IMR-90 (cell line): Measurements from ENCODE around the gene DHRS4. TPM values are rescaled to one million over a fixed set of nuclear protein-coding genes. Genes with fewer than 3 reads are reported as not detected.
"Not testable (repeated sequence)": the region's sequence is repeated elsewhere in the genome, so short reads cannot be mapped to it uniquely, and the experiment has no call there.

Experiments
- ATAC-seq: fragments of 200-7000 bp; cut with Tn5 transposase; 2 replicates; pipeline ENCODE4 v1.9.1; 2020; ENCODE audit warnings: low read depth, mild to moderate bottlenecking, moderate library complexity
- BruUV-seq: library from RNA; stranded (reverse); fragments of 400-500 nt; replicated peaks from 2 replicates; lab custom pipeline; 2021; lab: Mats Ljungman, UMichigan
- CTCF ChIA-PET: fragments of 300-600 bp; formaldehyde crosslinking; extraction: SDS; loops from one replicate; lab custom pipeline; 2021; ENCODE audit warnings: antibody characterized with exemption; lab: Yijun Ruan, JAX
- POLR2A ChIA-PET: fragments of 300-600 bp; sonication (Branson Sonifier 250); formaldehyde crosslinking; loops from one replicate; lab custom pipeline; 2022; ENCODE audit warnings: antibody characterized with exemption; ENCODE audit not compliant: unreplicated experiment; lab: Charles Lee
- DNase-seq: peaks from one replicate; pipeline ENCODE4 v3.0.0; 2013
- H2AFZ ChIP-seq: replicated peaks from 2 replicates; pipeline ENCODE3; 2013; ENCODE audit warnings: low read length, mild to moderate bottlenecking; ENCODE audit not compliant: poor library complexity
- H2AK5ac ChIP-seq: 2 replicates; pipeline ENCODE4 v1.6.1; 2013; ENCODE audit warnings: low read depth, low read length, inconsistent platforms
- H2AK9ac ChIP-seq: replicated peaks from 2 replicates; pipeline ENCODE3; 2013; ENCODE audit warnings: mild to moderate bottlenecking, low read depth, low read length, moderate library complexity; ENCODE audit not compliant: poor library complexity
- H2BK120ac ChIP-seq: 2 replicates; pipeline ENCODE4 v1.6.1; 2013; ENCODE audit warnings: low read depth, low read length, inconsistent platforms
- H2BK15ac ChIP-seq: 3 replicates; pipeline ENCODE4 v1.6.1; 2013; ENCODE audit warnings: low read depth, low read length, inconsistent platforms
- H2BK20ac ChIP-seq: 2 replicates; pipeline ENCODE4 v1.6.1; 2013; ENCODE audit warnings: low read depth, mild to moderate bottlenecking, inconsistent platforms, low read length, moderate library complexity
- H2BK5ac ChIP-seq: 2 replicates; pipeline ENCODE4 v1.6.1; 2013; ENCODE audit warnings: mild to moderate bottlenecking, low read depth, low read length, inconsistent platforms; ENCODE audit not compliant: poor library complexity, severe bottlenecking
- H3K14ac ChIP-seq: replicated peaks from 2 replicates; pipeline ENCODE4 v1.6.1; 2013; ENCODE audit warnings: low read depth, low read length, inconsistent platforms
- H3K18ac ChIP-seq: 2 replicates; pipeline ENCODE4 v1.6.1; 2013; ENCODE audit warnings: low read depth, low read length, control low read depth
- H3K23ac ChIP-seq: 2 replicates; pipeline ENCODE4 v1.6.1; 2013; ENCODE audit warnings: low read depth, low read length, inconsistent platforms
- H3K27ac ChIP-seq: 2 replicates; pipeline ENCODE4 v1.5.1; 2013; ENCODE audit warnings: mild to moderate bottlenecking, control low read depth, low read length; ENCODE audit not compliant: insufficient read depth
- H3K27me3 ChIP-seq: 2 replicates; pipeline ENCODE4 v1.6.1; 2013; ENCODE audit warnings: low read length; ENCODE audit not compliant: control insufficient read depth, insufficient read depth
- H3K36me3 ChIP-seq: 2 replicates; pipeline ENCODE4 v1.6.1; 2013; ENCODE audit warnings: low read length, mixed read lengths; ENCODE audit not compliant: control insufficient read depth, insufficient read depth
- H3K4ac ChIP-seq: 2 replicates; pipeline ENCODE4 v1.6.1; 2013; ENCODE audit warnings: low read depth, low read length, inconsistent platforms
- H3K4me1 ChIP-seq: 2 replicates; pipeline ENCODE4 v1.6.1; 2013; ENCODE audit warnings: low read length, mixed read lengths; ENCODE audit not compliant: control insufficient read depth, insufficient read depth
- H3K4me2 ChIP-seq: 2 replicates; pipeline ENCODE4 v1.6.1; 2013; ENCODE audit warnings: low read depth, mild to moderate bottlenecking, control low read depth, low read length, moderate library complexity
- H3K4me3 ChIP-seq: 2 replicates; pipeline ENCODE4 v1.5.1; 2013; ENCODE audit warnings: low read depth, mild to moderate bottlenecking, control low read depth, low read length, moderate library complexity; ENCODE audit not compliant: insufficient read depth
- H3K56ac ChIP-seq: 2 replicates; pipeline ENCODE4 v1.6.1; 2013; ENCODE audit warnings: low read length, inconsistent platforms; ENCODE audit not compliant: insufficient read depth; ENCODE audit errors: extremely low read depth
- H3K79me1 ChIP-seq, 2 experiments: 2 replicates each; pipeline ENCODE4 v1.6.1; 2013; ENCODE audit warnings: low read length in 2 of 2, inconsistent platforms in 1 of 2, low read depth in 1 of 2
- H3K9ac ChIP-seq: 2 replicates; pipeline ENCODE4 v1.6.1; 2013; ENCODE audit warnings: low read depth, low read length, control low read depth
- H3K9me1 ChIP-seq: 2 replicates; pipeline ENCODE4 v1.6.1; 2013; ENCODE audit warnings: low read length, inconsistent platforms; ENCODE audit not compliant: insufficient read depth
- H3K9me3 ChIP-seq: 2 replicates; pipeline ENCODE4 v1.6.1; 2013; ENCODE audit warnings: low read length; ENCODE audit not compliant: control insufficient read depth, insufficient read depth
- H4K20me1 ChIP-seq: 2 replicates; pipeline ENCODE4 v1.6.1; 2013; ENCODE audit warnings: low read length, inconsistent platforms; ENCODE audit not compliant: insufficient read depth
- H4K5ac ChIP-seq: 2 replicates; pipeline ENCODE4 v1.6.1; 2013; ENCODE audit warnings: mild to moderate bottlenecking, low read depth, low read length, control low read depth
- H4K8ac ChIP-seq, 2 experiments: 2 replicates each; pipeline ENCODE4 v1.6.1; 2013; ENCODE audit warnings: low read depth in 2 of 2, low read length in 2 of 2, control low read depth in 1 of 2, inconsistent platforms in 1 of 2
- H4K91ac ChIP-seq: 2 replicates; pipeline ENCODE4 v1.6.1; 2013; ENCODE audit warnings: low read depth, low read length, inconsistent platforms; ENCODE audit not compliant: insufficient read depth
- MAZ ChIP-seq: IDR thresholded peaks from 2 replicates; pipeline ENCODE4 v1.6.1; 2012; ENCODE audit warnings: low read depth, mild to moderate bottlenecking, low read length, improper control_type of control experiment, moderate library complexity, borderline replicate concordance
- RAD21 ChIP-seq: IDR thresholded peaks from 2 replicates; pipeline ENCODE4 v1.6.1; 2012; ENCODE audit warnings: low read length, improper control_type of control experiment
- WGBS, 2 experiments: methylation state at CpG; one replicate each; pipeline versions ENCODE4 v1.1.5 to v1.1.7; 2013; ENCODE audit warnings: missing lambda C conversion rate in 2 of 2; ENCODE audit not compliant: insufficient read length in 1 of 2; ENCODE audit errors: extremely low coverage in 2 of 2; 5-methylcytosine and 5-hydroxymethylcytosine counted together
- dilution Hi-C: fragments of 300-500 bp; cut with HindIII; formaldehyde crosslinking; loops from one replicate; pipeline ENCODE4 v1.14.3; 2018; ENCODE audit warnings: low sequenced_read_pairs; ENCODE audit not compliant: unreplicated experiment
- in situ Hi-C: fragments of 300-500 bp; cut with MboI; formaldehyde crosslinking; loops from 3 replicates; pipeline ENCODE4 v1.14.3; 2019; ENCODE audit warnings: low sequenced_read_pairs, inconsistent platforms, mixed read lengths
- intact Hi-C: fragments of 100-400 bp; cut with micrococcal nuclease; formaldehyde crosslinking; loops from 2 replicates; pipeline ENCODE4 v1.10.0; 2022
- polyA plus RNA-seq, 3 experiments: library from polyadenylated mRNA; depleted of rRNA; stranded (reverse); fragments of >200 nt; gene quantifications; 2 replicates each; pipeline ENCODE4 v1.2.3, GENCODE V29; 2012; ENCODE audit warnings: low replicate concordance in 1 of 3
- total RNA-seq: library from RNA; depleted of rRNA; stranded (reverse); fragments of >200 nt; gene quantifications from 2 replicates; pipeline ENCODE4 v1.2.3, GENCODE V29; 2012
- TF ChIP-seq, protein P1 (sequence below): fragments of 150-350 bp; IDR thresholded peaks from 2 replicates; pipeline ENCODE4 v1.6.1; 2016; ENCODE audit warnings: low read depth, mild to moderate bottlenecking, low read length, moderate library complexity, borderline replicate concordance

Gene DHRS4
- total and polyA plus RNA-seq, 2 of the 4 experiments (the other 2 are of a cell fraction), result 43.2 to 51.8 TPM

- Histone ChIP-seq H4K5ac (no peak overlapping the region), H4K8ac (no peak overlapping the region), H3K79me1 (peaks cover 2 to 15% of the 10 kb centered on the region in 2 experiments), H3K14ac (no peak overlapping the region), H3K9me3 (peaks cover 2% of the 10 kb centered on the region; the same call in 1 of the 2 replicates), H2AK9ac (no peak overlapping the region), H3K4me2 (no peak overlapping the region), H2BK20ac (no peak overlapping the region), H3K9ac (no peak overlapping the region), H3K27me3 (no peaks in the 10 kb centered on the region), H3K23ac (no peak overlapping the region), H2BK120ac (no peak overlapping the region), H3K56ac (no peak overlapping the region), H3K9me1 (no peaks in the 10 kb centered on the region), H3K4me3 (no peak overlapping the region), H3K36me3 (no peaks in the 10 kb centered on the region), H2BK15ac (no peak overlapping the region), H4K91ac (no peak overlapping the region), H2AFZ (no peak overlapping the region), H2BK5ac (no peak overlapping the region), H3K4ac (no peak overlapping the region), H4K20me1 (no peaks in the 10 kb centered on the region), H3K27ac (no peak overlapping the region), H2AK5ac (no peak overlapping the region), H3K18ac (no peak overlapping the region), H3K4me1 (peaks cover 2% of the 10 kb centered on the region; the same call in 1 of the 2 replicates)
- no peak for ATAC-seq
- in situ Hi-C loops, result no loop called here
- dilution Hi-C loops, result no loop called here
- DNase-seq, result no peak
- WGBS, 2 experiments, result no CpG with 5 or more reads among the region's 6 CpGs
- TF ChIP-seq, protein P1, sequence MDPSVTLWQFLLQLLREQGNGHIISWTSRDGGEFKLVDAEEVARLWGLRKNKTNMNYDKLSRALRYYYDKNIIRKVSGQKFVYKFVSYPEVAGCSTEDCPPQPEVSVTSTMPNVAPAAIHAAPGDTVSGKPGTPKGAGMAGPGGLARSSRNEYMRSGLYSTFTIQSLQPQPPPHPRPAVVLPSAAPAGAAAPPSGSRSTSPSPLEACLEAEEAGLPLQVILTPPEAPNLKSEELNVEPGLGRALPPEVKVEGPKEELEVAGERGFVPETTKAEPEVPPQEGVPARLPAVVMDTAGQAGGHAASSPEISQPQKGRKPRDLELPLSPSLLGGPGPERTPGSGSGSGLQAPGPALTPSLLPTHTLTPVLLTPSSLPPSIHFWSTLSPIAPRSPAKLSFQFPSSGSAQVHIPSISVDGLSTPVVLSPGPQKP, result no peak
- TF ChIP-seq RAD21 (no peak), MAZ (no peak)
- CTCF ChIA-PET, result no interaction called here
- POLR2A ChIA-PET, result no interaction called here
- intact Hi-C loops, result loop anchor here (5.0 kb wide), 1 partner anchor 318 kb away; no protein-coding TSS in a partner anchor
- BruUV-seq, result no TSS peak
Measured at GRCh38 chr14:23950411-23951135, 3.0 kb upstream of the DHRS4 start.

DNA sequence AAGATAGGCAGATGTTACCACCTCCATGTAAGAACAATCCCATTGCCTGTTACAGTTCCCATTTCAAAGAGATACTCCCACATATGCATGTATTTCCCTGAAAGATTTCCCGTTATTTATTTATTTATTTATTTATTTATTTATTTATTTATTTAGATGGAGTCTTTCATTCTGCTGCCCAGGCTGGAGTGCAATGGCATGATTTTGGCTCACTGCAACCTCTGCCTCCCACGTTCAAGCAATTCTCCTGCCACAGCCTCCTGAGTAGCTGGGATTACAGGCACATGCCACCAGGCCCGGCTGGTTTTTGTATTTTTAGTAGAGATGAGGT is 2.5 kb upstream of the DHRS4 start:
- peaks cover 2 to 15% of the 10 kb centered on the region in 2 experiments for H3K79me1 ChIP-seq
- H3K14ac ChIP-seq, H4K8ac ChIP-seq, H3K4me1 ChIP-seq, H3K4me3 ChIP-seq, H3K9me1 ChIP-seq, POLR2A ChIA-PET, H3K18ac ChIP-seq, H2AK9ac ChIP-seq, H2AK5ac ChIP-seq, H3K4me2 ChIP-seq, H4K20me1 ChIP-seq, H3K4ac ChIP-seq, H2BK120ac ChIP-seq, H3K9ac ChIP-seq, H2AFZ ChIP-seq, H3K23ac ChIP-seq, CTCF ChIA-PET, H3K9me3 ChIP-seq, H3K56ac ChIP-seq, H2BK20ac ChIP-seq, DNase-seq, dilution Hi-C loops, H3K27me3 ChIP-seq, H2BK5ac ChIP-seq, in situ Hi-C loops, H3K27ac ChIP-seq, ATAC-seq, H2BK15ac ChIP-seq, H4K91ac ChIP-seq, BruUV-seq, H3K36me3 ChIP-seq, H4K5ac ChIP-seq: not testable (repeated sequence)
- WGBS, 2 experiments, result 80% methylated on average over 1 of the region's 3 CpGs; no CpG with 5 or more reads in 1 of the 2 experiments
- intact Hi-C loops, result loop anchor here (5.0 kb wide), 1 partner anchor 319 kb away; no protein-coding TSS in a partner anchor
